BLaER1 treated with 17β-estradiol and CSF1 and Interleukin-3, amounts not matched to agents 10 nM and 100 nM (cell line): Measurements from ENCODE around the gene WDR5.

Experiments
- H3K27ac ChIP-seq, 11 experiments: shearing (Covaris generic); formaldehyde crosslinking; 2 replicates each; pipeline ENCODE4 v1.8.1; 2022
- H3K27me3 ChIP-seq, 11 experiments: shearing (Covaris generic); formaldehyde crosslinking; 2 replicates each; pipeline ENCODE4 v1.8.1; 2022
- H3K36me3 ChIP-seq, 11 experiments: shearing (Covaris generic); formaldehyde crosslinking; 2 replicates each; pipeline ENCODE4 v1.8.1; 2022
- H3K4me1 ChIP-seq, 10 experiments: shearing (Covaris generic); formaldehyde crosslinking; 2 replicates each; pipeline ENCODE4 v1.8.1; 2022
- H3K4me2 ChIP-seq, 11 experiments: shearing (Covaris generic); formaldehyde crosslinking; 2 replicates each; pipeline ENCODE4 v1.8.1; 2022
- H3K4me3 ChIP-seq, 10 experiments: shearing (Covaris generic); formaldehyde crosslinking; 2 replicates each; pipeline ENCODE4 v1.8.1; 2022
- H3K9ac ChIP-seq, 11 experiments: shearing (Covaris generic); formaldehyde crosslinking; 2 replicates each; pipeline ENCODE4 v1.8.1; 2022
- H3K9me3 ChIP-seq, 11 experiments: shearing (Covaris generic); formaldehyde crosslinking; replicated peaks in 1 of 11; 2 replicates each; pipeline ENCODE4 v1.8.1; 2022
- H4K20me1 ChIP-seq, 11 experiments: shearing (Covaris generic); formaldehyde crosslinking; 2 replicates each; pipeline ENCODE4 v1.8.1; 2022
- Cebpa-rat ChIP-seq, 11 experiments: shearing (Covaris generic); IDR thresholded peaks; 2 replicates each; pipeline ENCODE4 v1.8.1; 2022

Gene WDR5

DNA sequence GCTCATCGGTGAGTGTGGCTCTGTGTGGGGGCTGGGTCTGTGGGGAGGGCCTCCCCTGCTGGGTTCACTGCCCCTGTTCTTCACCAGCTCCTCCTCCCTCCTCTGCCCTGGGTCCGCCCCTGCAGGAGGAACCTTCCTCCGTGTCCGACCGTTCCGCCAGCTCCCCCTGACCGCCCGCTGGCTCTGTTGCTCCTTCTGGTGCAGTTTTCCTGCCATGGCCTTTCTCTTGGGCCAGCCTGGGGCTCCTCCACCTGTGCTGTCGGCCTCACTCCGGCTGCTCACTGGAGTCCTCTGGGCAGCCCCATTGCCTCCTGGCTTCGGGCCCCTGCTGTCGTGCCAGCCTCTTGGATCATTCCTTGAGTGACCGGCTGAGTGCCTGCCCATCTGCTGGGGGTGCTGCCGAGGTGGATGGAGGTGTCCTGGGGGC, 16.2 kb downstream of the WDR5 start:
- Histone ChIP-seq H3K27ac (no peak overlapping the region), H3K4me3 (no peak overlapping the region), H4K20me1 (peaks cover 2 to 100% (median 98%) of the 10 kb centered on the region in 11 experiments; a peak in 21 of 22 replicates), H3K4me1 (peaks cover 28 to 45% (median 34%) of the 10 kb centered on the region in 10 experiments), H3K36me3 (peaks cover 95 to 100% (median 99%) of the 10 kb centered on the region in 11 experiments), H3K4me2 (no peak overlapping the region), H3K9ac (no peak overlapping the region), H3K27me3 (no peaks in the 10 kb centered on the region), H3K9me3 (no peaks in the 10 kb centered on the region)
- no peak for TF ChIP-seq Cebpa-rat (IDR thresholded peaks at IDR 0.05)

DNA sequence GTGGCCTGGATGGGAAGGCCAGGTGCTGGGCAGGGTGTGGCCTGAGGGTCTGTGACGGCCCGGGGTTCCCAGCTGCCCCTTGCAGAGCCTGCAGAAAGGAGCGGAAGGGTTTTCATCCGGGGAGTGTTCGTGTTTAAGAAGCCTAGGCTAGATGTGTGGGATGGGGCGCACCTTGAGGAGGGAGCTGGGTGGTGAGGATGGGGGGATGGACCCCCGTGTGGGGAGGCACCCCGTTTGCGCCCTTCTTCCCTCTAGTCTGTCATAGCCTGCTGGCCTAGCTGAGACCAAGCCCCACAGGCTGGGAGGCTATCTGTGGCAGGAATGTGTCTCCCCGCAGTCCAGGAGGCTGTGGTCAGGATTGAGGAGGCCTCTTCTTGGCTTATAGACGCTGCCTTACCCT, 16.6 kb downstream of the WDR5 start:
- TF ChIP-seq Cebpa-rat (IDR thresholded peaks at IDR 0.05): no peak
- Histone ChIP-seq H3K36me3 (peaks cover 95 to 100% (median 99%) of the 10 kb centered on the region in 11 experiments), H3K27me3 (no peaks in the 10 kb centered on the region), H3K4me2 (no peak overlapping the region), H3K4me1 (peaks cover 28 to 45% (median 32%) of the 10 kb centered on the region in 10 experiments), H4K20me1 (peaks cover 0 to 100% (median 98%) of the 10 kb centered on the region in 11 experiments; a peak in 20 of 22 replicates), H3K9me3 (no peaks in the 10 kb centered on the region), H3K9ac (0 out of 22 replicates have a peak overlapping the region, but pooled peaks of 1 of the 11 experiments have one; percentile 24), H3K4me3 (no peak overlapping the region), H3K27ac (no peak overlapping the region)

DNA sequence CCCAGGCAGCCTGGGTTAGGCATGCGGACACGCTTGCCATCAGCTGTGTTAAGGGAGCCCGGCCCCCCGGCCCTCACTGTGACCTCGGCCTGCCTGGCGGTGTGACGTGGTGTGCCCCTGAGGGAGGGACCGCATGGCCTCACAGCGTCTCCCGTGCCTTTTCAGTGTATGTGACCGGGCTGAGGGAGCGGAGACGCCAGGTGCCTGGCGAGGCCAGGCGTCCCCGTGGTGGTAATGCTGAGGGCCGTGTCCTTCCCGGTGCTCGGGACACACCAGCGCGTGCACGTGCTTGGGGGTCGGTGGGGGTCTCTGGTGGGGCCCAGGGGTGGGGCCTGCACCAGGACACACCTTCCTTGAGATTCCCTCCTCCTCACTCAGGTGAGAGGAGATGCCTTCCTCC, 17.6 kb downstream of the WDR5 start:
- H4K20me1 ChIP-seq: peaks cover 0 to 100% (median 99%) of the 10 kb centered on the region in 11 experiments; a peak in 20 of 22 replicates
- peaks cover 28 to 45% (median 32%) of the 10 kb centered on the region in 10 experiments for H3K4me1 ChIP-seq
- H3K4me3 ChIP-seq: no peak overlapping the region
- no peaks in the 10 kb centered on the region for H3K27me3 ChIP-seq
- peaks cover 95 to 100% (median 100%) of the 10 kb centered on the region in 11 experiments for H3K36me3 ChIP-seq
- no peak overlapping the region for H3K27ac ChIP-seq
- no peak for TF ChIP-seq Cebpa-rat (IDR thresholded peaks at IDR 0.05)
- H3K9me3 ChIP-seq: no peaks in the 10 kb centered on the region
- H3K4me2 ChIP-seq: no peak overlapping the region
- H3K9ac ChIP-seq: no peak overlapping the region

DNA sequence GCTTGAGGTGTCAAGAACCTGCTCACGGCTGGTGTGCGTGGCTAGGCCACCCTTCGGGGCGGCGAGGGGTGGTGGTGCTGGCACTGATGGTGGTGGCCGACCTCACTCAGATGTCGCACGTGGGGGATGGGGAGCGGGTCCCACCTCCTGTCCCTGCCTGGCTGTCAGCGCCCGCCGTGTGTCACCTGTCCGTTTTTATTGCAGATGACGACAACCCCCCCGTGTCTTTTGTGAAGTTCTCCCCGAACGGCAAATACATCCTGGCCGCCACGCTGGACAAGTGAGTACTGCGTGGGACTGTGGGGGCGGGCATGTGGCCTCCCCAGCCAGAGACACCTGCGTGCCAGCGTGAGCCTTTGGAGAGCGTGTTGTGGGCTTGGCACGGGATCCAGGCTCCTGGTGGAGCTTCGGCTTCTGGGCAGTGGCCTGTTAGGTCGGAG, 18.4 kb downstream of the WDR5 start:
- no peak overlapping the region for H3K4me3 ChIP-seq
- H3K27me3 ChIP-seq: no peaks in the 10 kb centered on the region
- no peak for TF ChIP-seq Cebpa-rat (IDR thresholded peaks at IDR 0.05)
- no peak overlapping the region for H3K4me2 ChIP-seq
- H3K9ac ChIP-seq: no peak overlapping the region
- peaks cover 21 to 45% (median 32%) of the 10 kb centered on the region in 10 experiments for H3K4me1 ChIP-seq
- peaks cover 0 to 100% (median 99%) of the 10 kb centered on the region in 11 experiments; a peak in 20 of 22 replicates for H4K20me1 ChIP-seq
- H3K27ac ChIP-seq: no peak overlapping the region
- no peaks in the 10 kb centered on the region for H3K9me3 ChIP-seq
- peaks cover 93 to 100% (median 94%) of the 10 kb centered on the region in 11 experiments for H3K36me3 ChIP-seq

DNA sequence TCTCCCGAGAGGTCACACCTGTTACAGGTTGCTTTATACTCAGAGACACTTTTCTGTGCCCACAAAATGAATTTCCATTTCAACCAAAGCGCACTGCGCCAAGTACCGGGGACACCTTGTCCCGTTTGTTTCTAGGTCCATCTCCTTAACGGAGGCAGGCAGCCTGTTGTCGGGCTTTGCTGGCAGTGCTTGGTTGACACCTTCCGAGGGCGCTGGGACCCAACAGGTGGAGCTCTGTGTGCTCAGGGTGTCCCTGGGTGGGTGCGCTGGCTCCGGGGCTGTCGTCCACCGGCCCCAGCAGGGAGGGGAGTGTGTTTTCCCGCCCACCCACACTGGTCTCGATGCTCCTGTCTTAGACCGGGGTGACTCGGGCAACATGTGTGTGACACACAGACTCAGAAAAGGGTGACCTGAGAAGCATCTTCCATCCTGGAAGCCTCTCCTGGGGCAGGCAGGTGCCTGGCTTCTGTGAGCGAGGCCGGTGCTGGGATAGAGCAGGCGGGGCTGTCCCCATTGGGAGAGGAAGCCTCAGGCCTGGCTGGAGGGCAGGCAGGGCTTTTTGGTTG, 20.0 kb downstream of the WDR5 start:
- H3K27me3 ChIP-seq: no peaks in the 10 kb centered on the region
- H3K9me3 ChIP-seq: no peaks in the 10 kb centered on the region
- H3K4me1 ChIP-seq: peaks cover 5 to 45% (median 38%) of the 10 kb centered on the region in 10 experiments
- peaks cover 0 to 99% (median 92%) of the 10 kb centered on the region in 11 experiments; a peak in 20 of 22 replicates for H4K20me1 ChIP-seq
- H3K4me3 ChIP-seq: no peak overlapping the region
- no peak for TF ChIP-seq Cebpa-rat (IDR thresholded peaks at IDR 0.05)
- no peak overlapping the region for H3K27ac ChIP-seq
- no peak overlapping the region; a peak in 1 of 22 replicates for H3K9ac ChIP-seq
- H3K4me2 ChIP-seq: no peak overlapping the region
- H3K36me3 ChIP-seq: peaks cover 79 to 97% (median 87%) of the 10 kb centered on the region in 11 experiments

DNA sequence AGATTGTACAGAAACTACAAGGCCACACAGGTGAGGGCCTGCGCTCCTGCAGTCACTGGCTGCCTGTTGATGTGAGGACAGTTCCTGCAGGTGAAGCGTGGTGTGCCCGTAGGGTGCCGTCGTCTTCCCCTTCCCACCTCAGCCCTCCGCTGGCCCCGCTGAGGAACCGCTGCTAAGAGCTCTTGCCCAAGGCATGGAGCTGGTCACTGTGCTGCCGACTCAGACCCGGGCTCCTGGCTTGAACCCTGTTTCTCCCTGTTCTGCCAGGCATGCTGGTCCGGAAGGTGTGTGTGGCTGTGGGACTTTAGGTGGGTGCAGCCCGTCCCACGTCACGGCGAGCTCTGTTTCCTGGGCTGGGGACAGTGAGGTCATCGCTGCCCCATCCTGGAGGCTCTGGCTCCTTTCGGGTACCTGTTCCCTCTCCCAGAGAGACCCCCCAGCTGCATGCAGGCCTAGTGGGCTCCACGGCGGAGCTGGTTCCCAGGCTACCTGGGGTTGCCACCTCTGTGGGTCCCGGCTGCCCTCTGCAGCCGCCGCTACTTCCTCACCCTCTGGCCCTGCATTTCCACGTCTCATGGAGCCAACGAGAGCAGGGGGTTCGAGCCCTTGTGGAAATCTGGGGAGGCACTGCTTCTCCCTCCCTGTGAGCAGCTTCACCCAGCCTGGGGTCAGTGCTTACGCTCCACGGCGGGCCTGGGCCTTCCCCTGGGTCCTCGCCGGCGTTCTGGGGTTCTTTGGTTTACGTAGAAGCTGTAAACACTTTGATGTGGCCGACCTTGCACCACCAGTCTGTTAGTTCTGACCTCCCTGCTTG, 20.9 kb downstream of the WDR5 start:
- peaks cover 71 to 95% (median 79%) of the 10 kb centered on the region in 11 experiments for H3K36me3 ChIP-seq
- peaks cover 0 to 48% (median 39%) of the 10 kb centered on the region in 10 experiments; a peak in 18 of 20 replicates for H3K4me1 ChIP-seq
- no peaks in the 10 kb centered on the region for H3K27me3 ChIP-seq
- H3K4me3 ChIP-seq: no peak overlapping the region
- no peak overlapping the region; a peak in 1 of 22 replicates for H3K27ac ChIP-seq
- no peak for TF ChIP-seq Cebpa-rat (IDR thresholded peaks at IDR 0.05)
- H3K9me3 ChIP-seq: no peaks in the 10 kb centered on the region
- peak overlapping the region in 5 of 11 experiments; percentile 18 to 90 (median 86); a peak in 2 of 22 replicates for H3K4me2 ChIP-seq
- H3K9ac ChIP-seq: no peak overlapping the region; a peak in 1 of 22 replicates
- peaks cover 0 to 95% (median 83%) of the 10 kb centered on the region in 11 experiments; a peak in 20 of 22 replicates for H4K20me1 ChIP-seq

DNA sequence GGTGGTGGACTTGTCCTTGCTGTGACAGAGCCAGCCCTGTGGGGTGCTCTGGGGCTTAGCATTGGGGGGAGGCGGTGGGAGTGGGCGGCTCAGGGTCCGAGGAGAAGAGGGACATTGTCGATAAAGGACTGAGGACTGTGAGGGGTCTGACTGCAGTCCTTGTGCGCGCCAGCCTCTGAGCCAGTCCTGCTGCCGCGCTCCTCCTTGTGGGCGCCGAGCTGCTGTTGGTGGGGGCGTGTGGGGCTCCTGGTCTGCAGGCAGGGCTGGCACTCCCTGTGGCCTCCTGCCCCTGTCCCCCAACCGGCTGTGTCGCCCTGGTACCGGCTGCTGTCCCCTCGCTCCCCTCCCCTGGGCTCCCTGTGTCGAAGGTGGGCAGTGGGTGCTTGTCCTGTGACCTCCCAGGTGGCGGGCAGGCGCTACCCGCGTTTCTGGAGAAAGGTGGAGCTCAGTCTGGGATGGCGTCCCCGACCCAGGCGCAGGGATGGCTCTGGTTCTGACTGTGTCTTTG, 21.6 kb downstream of the WDR5 start:
- H3K4me3 ChIP-seq: no peak overlapping the region
- peaks cover 0 to 5% (median 3%) of the 10 kb centered on the region in 11 experiments; a peak in 8 of 22 replicates for H3K27me3 ChIP-seq
- peak overlapping the region in 6 of 11 experiments; percentile 76 to 92 (median 89); a peak in 8 of 22 replicates for H3K4me2 ChIP-seq
- TF ChIP-seq Cebpa-rat (IDR thresholded peaks at IDR 0.05): no peak
- no peaks in the 10 kb centered on the region for H3K9me3 ChIP-seq
- H3K9ac ChIP-seq: peak overlapping the region in 3 of 11 experiments; percentile 13 to 24 (median 23); a peak in 2 of 22 replicates
- peak overlapping the region in 1 of 11 experiments; percentile 28; a peak in 1 of 22 replicates for H3K27ac ChIP-seq
- H3K4me1 ChIP-seq: peaks cover 0 to 55% (median 40%) of the 10 kb centered on the region in 10 experiments; a peak in 19 of 20 replicates
- H4K20me1 ChIP-seq: peaks cover 0 to 93% (median 78%) of the 10 kb centered on the region in 11 experiments; a peak in 20 of 22 replicates
- H3K36me3 ChIP-seq: peaks cover 64 to 95% (median 73%) of the 10 kb centered on the region in 11 experiments

DNA sequence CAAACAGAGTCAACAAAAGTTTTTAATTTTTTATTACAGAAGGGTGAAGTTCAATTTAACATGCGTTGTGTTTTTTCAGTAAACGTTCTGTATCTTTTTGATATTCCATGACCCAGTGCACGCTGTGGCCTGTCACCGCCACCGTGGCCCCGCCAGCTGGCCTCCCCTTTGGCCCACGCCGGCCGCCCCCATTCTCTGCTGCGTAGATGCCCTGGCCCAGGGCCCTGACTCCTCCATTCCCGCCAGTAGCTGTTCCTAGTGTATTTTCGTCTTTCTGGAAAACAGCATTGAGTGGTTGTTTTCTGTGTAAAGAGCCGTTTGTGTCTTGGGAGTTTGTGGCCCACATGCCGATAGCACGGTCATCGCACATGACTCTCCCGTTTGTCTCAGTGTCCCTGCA, 22.4 kb downstream of the WDR5 start:
- H3K9ac ChIP-seq: peak overlapping the region in 5 of 11 experiments; percentile 15 to 69 (median 58); a peak in 5 of 22 replicates
- H3K36me3 ChIP-seq: peaks cover 56 to 87% (median 65%) of the 10 kb centered on the region in 11 experiments

More for the DNA sequence above, 22.4 kb downstream of the WDR5 start:
- H3K9me3 ChIP-seq: no peaks in the 10 kb centered on the region
- peaks cover 0 to 92% (median 70%) of the 10 kb centered on the region in 11 experiments; a peak in 20 of 22 replicates for H4K20me1 ChIP-seq
- peak overlapping the region in 10 of 11 experiments; percentile 48 to 92 (median 84); a peak in 18 of 22 replicates for H3K4me2 ChIP-seq
- H3K27me3 ChIP-seq: peaks cover 0 to 13% (median 11%) of the 10 kb centered on the region in 11 experiments; a peak in 17 of 22 replicates
- H3K27ac ChIP-seq: peak overlapping the region in 3 of 11 experiments; percentile 68 to 76 (median 71); a peak in 3 of 22 replicates
- peaks cover 7 to 62% (median 43%) of the 10 kb centered on the region in 10 experiments; a peak in 19 of 20 replicates for H3K4me1 ChIP-seq
- TF ChIP-seq Cebpa-rat (IDR thresholded peaks at IDR 0.05): no peak
- H3K4me3 ChIP-seq: no peak overlapping the region
